Liver (tissue), 9 donors: ENCODE results near the gene HOXA5. TPM values are rescaled to one million over a fixed set of nuclear protein-coding genes. Genes with fewer than 3 reads are reported as not detected.

Source experiments
- DNase-seq: peaks from one replicate; pipeline ENCODE4 v3.0.0-alpha.2; 2017; ENCODE audit warnings: low spot score
- H3K27ac ChIP-seq, 2 donors: one replicate each; pipeline ENCODE4 v1.7.0; 2013; ENCODE audit warnings: inconsistent platforms in 2 of 2, low read length in 2 of 2, control low read depth in 1 of 2, low read depth in 1 of 2, mild to moderate bottlenecking in 1 of 2
- H3K27me3 ChIP-seq, 4 donors: one replicate each; pipeline versions ENCODE4 v1.6.1 to v1.7.0; 2013; ENCODE audit warnings: low read length in 3 of 4, inconsistent platforms in 1 of 4, mild to moderate bottlenecking in 1 of 4, moderate library complexity in 1 of 4; ENCODE audit not compliant: control insufficient read depth in 4 of 4, insufficient read depth in 4 of 4
- H3K36me3 ChIP-seq, 4 donors: one replicate each; pipeline versions ENCODE4 v1.6.1 to v1.7.0; 2013; ENCODE audit warnings: low read length in 3 of 4, mild to moderate bottlenecking in 3 of 4, low read depth in 1 of 4, moderate library complexity in 1 of 4; ENCODE audit not compliant: control insufficient read depth in 4 of 4, insufficient read depth in 3 of 4
- H3K4me1 ChIP-seq, 4 donors: one replicate each; pipeline versions ENCODE4 v1.6.1 to v1.7.0; 2013; ENCODE audit warnings: low read length in 3 of 4, mild to moderate bottlenecking in 3 of 4, moderate library complexity in 1 of 4; ENCODE audit not compliant: control insufficient read depth in 4 of 4, insufficient read depth in 4 of 4
- H3K4me3 ChIP-seq, 3 donors: one replicate each; pipeline versions ENCODE4 v1.6.1 to v1.7.0; 2013; ENCODE audit warnings: low read length in 3 of 3, control low read depth in 1 of 3, low read depth in 1 of 3, mild to moderate bottlenecking in 1 of 3
- H3K9ac ChIP-seq, 2 donors: one replicate each; pipeline ENCODE4 v1.7.0; 2013; ENCODE audit warnings: low read length in 2 of 2, mild to moderate bottlenecking in 2 of 2, moderate library complexity in 2 of 2, control low read depth in 1 of 2, low read depth in 1 of 2
- H3K9me3 ChIP-seq, 4 donors: one replicate each; pipeline versions ENCODE4 v1.6.1 to v1.7.0; 2013; ENCODE audit warnings: low read length in 3 of 4; ENCODE audit not compliant: control insufficient read depth in 4 of 4
- ATF3 ChIP-seq: IDR thresholded peaks from 2 replicates; pipeline ENCODE4 v1.6.1; 2016; ENCODE audit warnings: antibody characterized with exemption
- CTCF ChIP-seq: fragments of 150-350 bp; IDR thresholded peaks from 2 replicates; pipeline ENCODE4 v1.5.1; 2017; ENCODE audit warnings: improper control_type of control experiment, low read depth, low read length; ENCODE audit not compliant: missing input control
- EGR1 ChIP-seq, 2 donors: IDR thresholded peaks; 2 replicates each; pipeline ENCODE4 v1.6.1; 2016 to 2018; ENCODE audit warnings: antibody characterized with exemption in 2 of 2, low read depth in 2 of 2
- FOXA1 ChIP-seq: IDR thresholded peaks from 2 replicates; pipeline ENCODE4 v1.6.1; 2016; ENCODE audit warnings: antibody characterized with exemption
- FOXA2 ChIP-seq: IDR thresholded peaks from 2 replicates; pipeline ENCODE4 v1.6.1; 2016; ENCODE audit warnings: antibody characterized with exemption
- GABPA ChIP-seq, 2 donors: IDR thresholded peaks in 1 of 2; conservative IDR thresholded peaks in 1 of 2; 2 replicates each; pipeline ENCODE4 v1.6.1; 2016; ENCODE audit warnings: antibody characterized with exemption in 2 of 2, mild to moderate bottlenecking in 1 of 2, moderate library complexity in 1 of 2
- HNF4A ChIP-seq, 2 donors: conservative IDR thresholded peaks; 2 replicates each; pipeline ENCODE4 v1.6.1; 2016; ENCODE audit warnings: antibody characterized with exemption in 2 of 2, mild to moderate bottlenecking in 2 of 2
- HNF4G ChIP-seq: IDR thresholded peaks from 2 replicates; pipeline ENCODE4 v1.6.1; 2016; ENCODE audit warnings: antibody characterized with exemption
- JUND ChIP-seq, 2 donors: IDR thresholded peaks; 2 replicates each; pipeline ENCODE4 v1.6.1; 2016; ENCODE audit warnings: antibody characterized with exemption in 2 of 2
- MAX ChIP-seq: IDR thresholded peaks from 2 replicates; pipeline ENCODE4 v1.6.1; 2016; ENCODE audit warnings: antibody characterized with exemption
- NR2F2 ChIP-seq: IDR thresholded peaks from 2 replicates; pipeline ENCODE4 v1.6.1; 2016; ENCODE audit warnings: antibody characterized with exemption
- RAD21 ChIP-seq, 2 donors: IDR thresholded peaks; 2 replicates each; pipeline ENCODE4 v1.6.1; 2016; ENCODE audit warnings: antibody characterized with exemption in 2 of 2, mild to moderate bottlenecking in 2 of 2
- RXRA ChIP-seq, 2 donors: IDR thresholded peaks; 2 replicates each; pipeline ENCODE4 v1.6.1; 2017 to 2018; ENCODE audit warnings: antibody characterized with exemption in 2 of 2, mild to moderate bottlenecking in 1 of 2
- SP1 ChIP-seq: IDR thresholded peaks from 2 replicates; pipeline ENCODE4 v1.6.1; 2018; ENCODE audit warnings: antibody characterized with exemption, mild to moderate bottlenecking
- TAF1 ChIP-seq: conservative IDR thresholded peaks from 2 replicates; pipeline ENCODE4 v1.6.1; 2016; ENCODE audit warnings: antibody characterized with exemption, mild to moderate bottlenecking
- YY1 ChIP-seq: IDR thresholded peaks from 2 replicates; pipeline ENCODE4 v1.6.1; 2016; ENCODE audit warnings: antibody characterized with exemption, mild to moderate bottlenecking
- WGBS: extraction: QIAGEN DNeasy Blood & Tissue Kit; methylation state at CpG from one replicate; pipeline ENCODE4 v1.1.7; 2013; 5-methylcytosine and 5-hydroxymethylcytosine counted together
- polyA plus RNA-seq, 2 donors: library from polyadenylated mRNA; stranded (reverse) in 1 of 2; unstranded in 1 of 2; fragments of 200-250 nt in 1 of 2; fragments of >200 nt in 1 of 2; fragmentation: Nextera tagmentation in 1 of 2; extraction: Ambion mirVana in 1 of 2; gene quantifications; one replicate each; pipeline versions ENCODE4 v1.2.1 to v1.2.3, GENCODE V29; 2013 to 2015
- total RNA-seq, 2 donors: library from RNA; depleted of rRNA; stranded (reverse); fragments of >200 nt; gene quantifications; one replicate each; pipeline ENCODE4 v1.2.3, GENCODE V29; 2014
- TF ChIP-seq, protein P1 (sequence below): IDR thresholded peaks from 2 replicates; pipeline ENCODE4 v1.6.1; 2016; ENCODE audit warnings: antibody characterized with exemption
- TF ChIP-seq, protein P2 (sequence below): IDR thresholded peaks from 2 replicates; pipeline ENCODE4 v1.6.1; 2016; ENCODE audit warnings: antibody characterized with exemption, mild to moderate bottlenecking
- donor health status: healthy.
- donor health status: healthy.
- donor health status: healthy.
- donor health status: healthy.
- donor health status: healthy.

HOXA5 gene
- total and polyA plus RNA-seq, 4 donors, result 0.40 to 2.1 (median 0.66) TPM

- Histone ChIP-seq H3K4me1 (peaks cover 0 to 8% (median 2%) of the 10 kb centered on the region in 4 donors), H3K9me3 (no peaks in the 10 kb centered on the region), H3K4me3 (peak overlapping the region in 1 of 3 donors; percentile 20), H3K27me3 (peaks cover 0 to 23% (median 7%) of the 10 kb centered on the region in 4 donors), H3K36me3 (no peaks in the 10 kb centered on the region), H3K27ac (peak overlapping the region; percentile 36 to 62), H3K9ac (no peak overlapping the region)
- no peak for DNase-seq
- TF ChIP-seq EGR1 (IDR thresholded peaks at IDR 0.05; ENCODE audit: low read depth in 2 of 2) (no peak), NR2F2 (no peak), HNF4G (no peak), FOXA2 (no peak), RXRA (IDR thresholded peaks at IDR 0.05) (no peak), RAD21 (IDR thresholded peaks at IDR 0.05) (no peak), TAF1 (no peak), FOXA1 (no peak), SP1 (no peak), ATF3 (no peak), JUND (IDR thresholded peaks at IDR 0.05) (no peak), GABPA (IDR thresholded peaks at IDR 0.05 in 1 of 2, conservative IDR thresholded peaks at IDR 0.05 in 1 of 2) (no peak), MAX (no peak), YY1 (no peak), CTCF (no peak)
- TF ChIP-seq, protein P1, sequence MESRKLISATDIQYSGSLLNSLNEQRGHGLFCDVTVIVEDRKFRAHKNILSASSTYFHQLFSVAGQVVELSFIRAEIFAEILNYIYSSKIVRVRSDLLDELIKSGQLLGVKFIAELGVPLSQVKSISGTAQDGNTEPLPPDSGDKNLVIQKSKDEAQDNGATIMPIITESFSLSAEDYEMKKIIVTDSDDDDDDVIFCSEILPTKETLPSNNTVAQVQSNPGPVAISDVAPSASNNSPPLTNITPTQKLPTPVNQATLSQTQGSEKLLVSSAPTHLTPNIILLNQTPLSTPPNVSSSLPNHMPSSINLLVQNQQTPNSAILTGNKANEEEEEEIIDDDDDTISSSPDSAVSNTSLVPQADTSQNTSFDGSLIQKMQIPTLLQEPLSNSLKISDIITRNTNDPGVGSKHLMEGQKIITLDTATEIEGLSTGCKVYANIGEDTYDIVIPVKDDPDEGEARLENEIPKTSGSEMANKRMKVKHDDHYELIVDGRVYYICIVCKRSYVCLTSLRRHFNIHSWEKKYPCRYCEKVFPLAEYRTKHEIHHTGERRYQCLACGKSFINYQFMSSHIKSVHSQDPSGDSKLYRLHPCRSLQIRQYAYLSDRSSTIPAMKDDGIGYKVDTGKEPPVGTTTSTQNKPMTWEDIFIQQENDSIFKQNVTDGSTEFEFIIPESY, result no peak
- WGBS, result 19% methylated on average over 44 of the region's 44 CpGs
These were observed 37.1 kb downstream of the HOXA5 start for GRCh38 chr7:27106181-27106900.

DNA sequence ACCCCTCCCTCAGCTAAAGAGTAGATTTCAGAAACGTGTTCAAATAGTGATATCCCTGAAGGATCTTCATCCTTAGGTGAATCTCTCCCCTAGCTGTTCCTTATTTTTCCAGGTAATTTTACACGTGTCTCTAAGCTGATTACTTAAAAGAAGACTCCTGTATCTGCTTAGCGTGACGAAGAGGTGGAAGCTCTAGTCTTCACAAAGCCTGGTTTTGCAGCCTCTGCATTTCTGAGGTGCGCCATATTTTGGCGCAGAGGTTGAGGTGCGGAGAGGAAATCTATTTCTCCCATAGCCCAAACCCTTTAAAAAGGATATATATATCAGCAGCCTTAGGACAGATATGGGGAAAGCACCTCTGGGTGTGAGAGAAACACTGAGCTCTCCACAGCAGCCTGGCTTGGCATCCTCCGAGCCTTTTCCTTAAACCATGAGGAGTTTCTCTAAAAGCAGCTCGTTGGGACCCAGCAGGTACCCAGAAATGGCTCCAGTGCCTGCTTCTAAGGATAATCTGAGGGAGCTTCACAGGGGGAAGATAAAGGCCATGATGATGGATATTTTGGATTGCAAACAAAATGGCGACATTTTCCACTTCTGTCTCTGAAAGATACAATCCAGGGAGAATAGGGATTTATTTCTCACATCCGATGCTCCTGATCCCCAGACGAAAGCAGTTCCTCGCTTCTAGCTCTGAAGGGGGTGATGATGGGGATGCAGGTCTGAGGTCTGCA, 38.0 kb downstream of the HOXA5 start:
- peaks cover 0 to 23% (median 8%) of the 10 kb centered on the region in 4 donors for H3K27me3 ChIP-seq
- DNase-seq, result no peak
- no peak overlapping the region for H3K4me3 ChIP-seq
- H3K27ac ChIP-seq, result peak overlapping the region in 1 of 2 donors; percentile 41
- TF ChIP-seq HNF4G (no peak), ATF3 (no peak), NR2F2 (no peak), RXRA (IDR thresholded peaks at IDR 0.05) (no peak), MAX (no peak), SP1 (no peak), GABPA (IDR thresholded peaks at IDR 0.05 in 1 of 2, conservative IDR thresholded peaks at IDR 0.05 in 1 of 2) (no peak), RAD21 (IDR thresholded peaks at IDR 0.05) (no peak), TAF1 (no peak), FOXA1 (no peak), YY1 (no peak), FOXA2 (no peak), JUND (IDR thresholded peaks at IDR 0.05) (no peak), EGR1 (IDR thresholded peaks at IDR 0.05; ENCODE audit: low read depth in 2 of 2) (no peak), HNF4A (conservative IDR thresholded peaks at IDR 0.05) (no peak), CTCF (no peak)
- TF ChIP-seq, protein P2, sequence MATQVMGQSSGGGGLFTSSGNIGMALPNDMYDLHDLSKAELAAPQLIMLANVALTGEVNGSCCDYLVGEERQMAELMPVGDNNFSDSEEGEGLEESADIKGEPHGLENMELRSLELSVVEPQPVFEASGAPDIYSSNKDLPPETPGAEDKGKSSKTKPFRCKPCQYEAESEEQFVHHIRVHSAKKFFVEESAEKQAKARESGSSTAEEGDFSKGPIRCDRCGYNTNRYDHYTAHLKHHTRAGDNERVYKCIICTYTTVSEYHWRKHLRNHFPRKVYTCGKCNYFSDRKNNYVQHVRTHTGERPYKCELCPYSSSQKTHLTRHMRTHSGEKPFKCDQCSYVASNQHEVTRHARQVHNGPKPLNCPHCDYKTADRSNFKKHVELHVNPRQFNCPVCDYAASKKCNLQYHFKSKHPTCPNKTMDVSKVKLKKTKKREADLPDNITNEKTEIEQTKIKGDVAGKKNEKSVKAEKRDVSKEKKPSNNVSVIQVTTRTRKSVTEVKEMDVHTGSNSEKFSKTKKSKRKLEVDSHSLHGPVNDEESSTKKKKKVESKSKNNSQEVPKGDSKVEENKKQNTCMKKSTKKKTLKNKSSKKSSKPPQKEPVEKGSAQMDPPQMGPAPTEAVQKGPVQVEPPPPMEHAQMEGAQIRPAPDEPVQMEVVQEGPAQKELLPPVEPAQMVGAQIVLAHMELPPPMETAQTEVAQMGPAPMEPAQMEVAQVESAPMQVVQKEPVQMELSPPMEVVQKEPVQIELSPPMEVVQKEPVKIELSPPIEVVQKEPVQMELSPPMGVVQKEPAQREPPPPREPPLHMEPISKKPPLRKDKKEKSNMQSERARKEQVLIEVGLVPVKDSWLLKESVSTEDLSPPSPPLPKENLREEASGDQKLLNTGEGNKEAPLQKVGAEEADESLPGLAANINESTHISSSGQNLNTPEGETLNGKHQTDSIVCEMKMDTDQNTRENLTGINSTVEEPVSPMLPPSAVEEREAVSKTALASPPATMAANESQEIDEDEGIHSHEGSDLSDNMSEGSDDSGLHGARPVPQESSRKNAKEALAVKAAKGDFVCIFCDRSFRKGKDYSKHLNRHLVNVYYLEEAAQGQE, result no peak
- H3K4me1 ChIP-seq, result peaks cover 0 to 9% (median 2%) of the 10 kb centered on the region in 4 donors
- no peaks in the 10 kb centered on the region for H3K9me3 ChIP-seq
- WGBS, result 37% methylated on average over 13 of the region's 13 CpGs
- H3K9ac ChIP-seq, result no peak overlapping the region
- H3K36me3 ChIP-seq, result no peaks in the 10 kb centered on the region
